GM21717 (cell line): ENCODE results near the gene PAOX.
"Not testable (repeated sequence)": the region's sequence is repeated elsewhere in the genome, so short reads cannot be mapped to it uniquely, and the experiment has no call there.

Experiments
- ATAC-seq: cut with Tn5 transposase; IDR thresholded peaks from one replicate; pipeline ENCODE4 v1.9.1; 2021; ENCODE audit warnings: mild to moderate bottlenecking, moderate library complexity; ENCODE audit not compliant: unreplicated experiment

Gene PAOX

GRCh38 chr10:133403359-133403758 is 24.3 kb downstream of the PAOX start:
- no peak for ATAC-seq

DNA sequence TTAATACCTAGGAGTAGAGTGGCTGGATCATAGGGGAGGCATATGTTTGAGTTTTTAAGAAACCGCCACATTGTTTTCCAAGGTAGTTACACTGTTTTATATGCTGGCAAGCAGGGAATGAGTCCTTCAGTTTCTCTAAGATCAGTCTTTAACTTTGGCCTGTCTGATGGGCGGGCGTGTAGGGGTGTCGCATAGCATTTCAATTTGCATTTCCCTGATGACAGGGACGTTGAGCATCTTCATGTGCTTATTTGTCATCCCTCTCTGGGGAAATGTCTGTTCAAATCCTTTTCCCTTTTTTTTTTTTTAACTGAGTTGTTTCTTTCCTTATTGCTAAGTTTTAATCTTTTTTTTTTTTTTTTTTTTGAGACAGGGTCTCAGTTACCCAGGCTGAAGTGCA is 24.7 kb downstream of the PAOX start:
- no peak for ATAC-seq

DNA sequence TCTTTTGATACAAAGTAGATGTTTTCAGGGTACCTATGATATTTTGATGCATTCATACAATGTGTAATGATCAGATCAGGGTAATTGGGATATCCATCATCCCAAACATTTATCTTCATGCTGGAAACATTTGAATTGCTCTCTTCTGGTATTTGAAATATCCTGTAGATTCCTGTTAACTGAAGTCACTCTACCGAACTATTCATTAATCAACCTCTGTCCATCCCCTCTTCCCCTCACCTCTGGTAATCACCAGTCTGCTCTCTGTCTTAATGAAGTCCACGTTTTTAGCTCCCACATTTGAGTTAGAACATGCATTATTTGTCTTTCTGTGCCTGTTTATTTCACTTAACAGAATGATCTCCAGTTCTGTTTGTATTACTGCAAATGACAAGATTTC is 26.2 kb downstream of the PAOX start:
- ATAC-seq: no peak

GRCh38 chr10:133405844-133406527 is 26.9 kb downstream of the PAOX start:
- no peak for ATAC-seq

GRCh38 chr10:133411523-133412380 is 32.7 kb downstream of the PAOX start:
- no peak for ATAC-seq

DNA sequence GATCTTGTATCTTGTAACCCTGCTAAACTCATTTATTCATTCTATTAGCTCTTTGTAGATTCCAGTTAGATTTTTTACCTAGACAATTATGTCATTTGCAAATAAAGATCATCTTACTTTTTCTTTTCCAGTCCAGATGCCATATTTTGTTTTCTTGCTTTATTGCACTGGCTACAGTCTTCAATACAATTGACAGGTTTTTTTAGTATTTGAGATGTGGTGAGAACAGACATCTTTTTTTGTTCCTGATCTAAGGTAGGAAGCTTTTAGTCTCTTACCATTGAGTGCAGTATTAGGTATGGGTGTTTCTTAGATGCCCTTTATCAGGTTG is 33.3 kb downstream of the PAOX start:
- ATAC-seq: no peak

- not testable (repeated sequence) for ATAC-seq
Measured at GRCh38 chr10:133414401-133414800, 35.3 kb downstream of the PAOX start.

DNA sequence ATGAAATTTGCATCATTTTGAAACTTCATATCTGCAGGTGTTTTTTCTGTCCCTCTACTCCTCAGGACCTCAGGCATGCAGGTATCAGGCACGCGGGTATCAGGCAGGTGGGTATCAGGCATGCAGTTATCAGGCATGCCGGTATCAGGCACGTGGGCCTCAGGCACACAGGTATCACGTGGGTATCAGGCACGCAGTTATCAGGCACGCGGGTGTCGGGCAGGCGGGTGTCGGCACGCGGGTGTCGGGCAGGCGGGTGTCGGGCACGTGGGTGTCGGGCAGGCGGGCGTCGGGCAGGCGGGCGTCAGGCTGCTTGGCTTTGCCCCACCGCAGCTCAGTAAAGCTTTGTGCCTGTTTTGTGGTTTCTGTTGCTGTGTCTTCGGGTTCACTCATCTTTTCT is 36.7 kb downstream of the PAOX start:
- no peak for ATAC-seq

DNA sequence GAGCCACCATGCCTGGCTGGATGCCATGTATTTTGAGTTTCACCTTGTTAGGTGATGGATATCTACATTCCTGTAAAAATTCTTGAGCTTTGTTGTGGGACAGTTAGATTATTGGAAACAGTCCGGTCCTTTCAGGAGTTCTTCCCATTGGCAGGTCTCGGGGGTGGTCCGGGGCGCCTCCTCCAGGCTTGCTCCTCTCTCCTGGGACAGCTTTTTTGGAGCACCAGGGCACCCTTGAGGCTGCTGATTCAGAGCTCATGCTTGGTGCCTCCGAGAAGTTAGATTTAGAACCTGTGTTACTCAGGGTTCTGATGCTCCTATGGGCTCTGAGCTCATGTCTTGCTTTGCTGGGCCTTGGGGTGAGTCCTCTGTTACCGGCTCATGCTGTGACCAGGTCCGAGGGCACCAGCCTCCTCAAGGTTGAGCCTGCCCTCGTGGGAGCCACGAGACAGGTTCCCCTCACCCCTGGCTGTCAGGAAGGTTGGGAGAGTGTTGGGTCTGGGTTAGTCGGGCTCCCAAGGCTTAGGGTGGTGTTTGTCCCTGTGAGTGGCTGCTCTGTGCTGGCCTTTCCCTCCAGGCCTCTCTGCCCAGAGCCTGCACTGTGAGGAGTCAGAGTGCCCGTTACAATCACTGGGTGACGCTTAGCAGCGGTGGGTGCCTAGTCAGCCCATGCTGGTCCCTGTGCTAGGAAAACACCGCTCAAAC is 39.4 kb downstream of the PAOX start:
- ATAC-seq: no peak

DNA sequence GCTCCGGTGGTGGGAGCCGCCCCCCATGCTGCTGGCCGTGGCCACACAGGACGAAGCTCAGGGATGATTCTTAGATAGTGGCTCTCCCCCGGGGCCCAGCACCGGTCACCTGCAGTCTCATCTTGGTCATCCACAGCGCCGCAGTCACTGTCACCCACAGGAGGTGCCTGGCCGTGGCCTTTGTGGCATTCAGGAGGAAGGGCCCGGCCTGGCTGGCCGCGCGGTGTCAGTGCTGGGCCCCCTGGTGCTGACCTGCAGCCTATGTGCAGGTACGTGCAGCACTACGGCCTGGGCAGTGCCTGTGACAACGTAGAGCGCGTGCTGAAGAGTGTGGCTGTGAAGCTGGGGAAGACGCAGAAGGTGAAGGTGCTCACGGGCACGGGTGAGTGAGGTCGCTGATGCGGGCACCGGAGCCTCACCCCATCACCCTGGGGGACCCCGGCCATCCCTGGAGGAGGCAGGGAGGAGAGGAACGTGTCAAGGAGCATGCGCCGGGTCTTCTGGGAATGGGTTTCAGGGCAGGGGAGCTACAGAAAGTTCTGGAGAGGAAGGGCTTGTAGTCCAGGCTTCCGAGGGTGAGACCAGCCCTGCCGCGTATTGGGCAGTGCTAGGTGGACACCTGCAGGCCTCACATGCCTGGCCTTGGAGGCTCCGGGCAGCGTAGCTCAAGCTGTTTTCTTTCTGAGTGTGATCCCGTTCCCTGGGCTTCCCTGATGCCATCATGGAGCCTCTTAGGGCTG is 40.3 kb downstream of the PAOX start:
- no peak for ATAC-seq

DNA sequence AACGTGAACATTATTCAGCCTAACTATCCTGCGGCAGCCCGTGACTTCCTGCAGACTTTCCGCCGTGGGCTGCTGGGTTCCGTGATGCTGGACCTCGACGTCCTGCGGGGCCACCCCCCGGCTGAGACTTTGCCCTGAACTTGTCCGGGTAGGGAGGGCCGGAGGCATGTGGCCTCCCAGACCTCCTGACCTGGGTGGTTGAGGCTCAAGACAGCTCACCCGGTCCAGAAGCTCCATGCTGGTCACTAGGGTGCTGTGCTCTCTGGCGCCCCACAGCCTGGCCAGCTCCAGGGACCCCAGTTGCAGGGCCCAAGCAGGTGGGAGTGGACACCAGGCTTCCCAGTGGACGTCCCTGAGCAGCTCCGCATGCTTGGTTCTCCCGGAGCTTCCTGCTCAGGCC is 41.0 kb downstream of the PAOX start:
- ATAC-seq: no peak

DNA sequence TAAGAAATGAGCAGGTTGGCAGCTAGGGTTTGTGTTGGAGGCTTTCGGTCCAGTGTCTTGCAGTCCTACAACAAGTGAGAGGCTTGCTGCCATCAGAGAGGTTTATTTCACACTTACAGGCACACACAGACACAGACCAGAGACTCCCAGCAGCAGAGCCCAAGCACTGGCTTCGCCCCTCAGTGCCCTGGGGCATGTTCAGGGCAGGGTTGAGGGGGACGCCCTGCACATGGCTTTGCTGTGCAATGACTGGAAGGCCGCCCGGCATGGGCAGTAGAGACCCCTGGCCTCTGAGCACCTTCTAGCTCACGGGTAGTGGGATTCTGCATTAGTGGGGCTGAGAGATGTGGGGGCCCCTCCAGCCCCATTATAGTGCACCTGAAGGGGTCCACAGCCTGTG is 41.5 kb downstream of the PAOX start:
- no peak for ATAC-seq

DNA sequence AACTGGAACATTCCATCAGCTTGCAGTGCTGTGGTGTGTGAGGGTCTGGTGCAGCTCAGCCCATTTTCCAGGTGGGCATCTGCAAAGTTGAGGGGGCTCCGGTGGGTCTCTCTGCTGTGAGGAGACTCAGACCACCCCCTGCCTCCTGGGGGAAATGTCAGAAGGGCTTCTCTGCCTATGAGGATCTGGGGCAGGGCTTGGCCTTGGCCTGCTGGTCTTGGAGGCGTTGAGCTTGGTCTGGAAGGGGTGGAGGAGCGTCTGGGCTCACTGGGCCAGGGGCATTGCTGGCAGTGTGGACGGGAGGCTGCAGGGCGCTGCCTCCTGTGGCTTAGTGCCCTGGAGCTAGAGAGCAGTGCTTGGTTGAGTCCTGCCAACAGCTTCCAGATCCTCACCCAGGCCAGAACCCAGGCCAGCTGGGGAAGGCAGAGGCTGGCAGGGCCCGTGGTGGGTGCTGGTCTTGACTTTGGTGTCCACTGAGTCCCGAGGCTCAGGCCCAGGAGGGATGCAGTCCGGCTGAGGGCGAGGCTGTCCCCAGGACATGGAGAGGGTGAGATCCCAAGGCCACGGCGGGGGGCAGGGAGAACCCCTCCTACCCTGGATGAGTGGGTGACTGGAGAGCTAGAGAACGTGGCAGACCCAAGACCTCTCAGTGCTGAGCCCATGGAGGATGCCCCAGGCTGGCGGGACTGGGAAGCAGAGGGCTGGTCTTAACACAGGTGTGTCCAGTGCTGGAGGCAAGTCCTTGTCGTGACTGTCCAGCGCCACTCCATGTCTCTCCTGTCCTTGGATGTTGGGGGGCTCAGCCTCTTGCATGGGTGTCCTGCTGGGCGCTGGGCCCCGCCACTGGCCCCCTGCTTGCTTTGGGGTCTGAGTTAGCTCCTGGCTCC is 42.5 kb downstream of the PAOX start:
- ATAC-seq: no peak

DNA sequence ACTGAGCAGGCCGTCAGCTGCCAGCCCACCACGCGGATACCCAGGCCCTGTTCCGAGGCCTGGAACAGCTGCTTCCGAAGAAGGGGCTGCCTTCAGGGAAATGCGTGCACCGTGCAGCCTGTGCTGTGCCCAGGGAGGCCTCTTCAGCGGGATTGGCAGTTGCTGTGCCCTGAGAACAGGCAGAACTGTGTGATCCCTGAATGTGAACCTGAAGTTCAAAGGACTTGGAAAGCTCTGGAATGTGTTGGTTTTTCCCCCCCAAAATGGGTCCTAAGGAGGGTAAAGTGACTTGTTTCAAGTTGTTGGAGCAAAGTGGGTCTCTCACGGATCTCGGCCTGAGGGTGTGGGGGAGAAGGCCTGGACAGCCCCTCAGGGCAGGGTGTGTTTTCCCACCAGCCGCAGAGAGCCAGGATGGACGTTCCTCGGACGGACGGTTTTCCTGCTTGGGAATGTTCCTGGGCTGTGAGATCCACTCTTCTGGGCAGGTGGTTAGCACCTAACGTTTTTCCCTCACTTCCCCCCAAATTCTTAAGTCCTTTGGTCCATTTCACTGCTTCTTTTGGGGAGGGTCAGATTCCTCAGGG is 43.3 kb downstream of the PAOX start:
- no peak for ATAC-seq

- no peak for ATAC-seq
Measured at GRCh38 chr10:133422807-133423771, 44.0 kb downstream of the PAOX start.

- ATAC-seq: not testable (repeated sequence)
Measured at GRCh38 chr10:133424102-133424501, 45.0 kb downstream of the PAOX start.

- not testable (repeated sequence) for ATAC-seq
Measured at GRCh38 chr10:133424601-133425000, 45.5 kb downstream of the PAOX start, which contains the start of gene SPRN. SPRN (minus strand) TSS chr10:133424625; CDS start chr10:133423681, 944 bp downstream.

DNA sequence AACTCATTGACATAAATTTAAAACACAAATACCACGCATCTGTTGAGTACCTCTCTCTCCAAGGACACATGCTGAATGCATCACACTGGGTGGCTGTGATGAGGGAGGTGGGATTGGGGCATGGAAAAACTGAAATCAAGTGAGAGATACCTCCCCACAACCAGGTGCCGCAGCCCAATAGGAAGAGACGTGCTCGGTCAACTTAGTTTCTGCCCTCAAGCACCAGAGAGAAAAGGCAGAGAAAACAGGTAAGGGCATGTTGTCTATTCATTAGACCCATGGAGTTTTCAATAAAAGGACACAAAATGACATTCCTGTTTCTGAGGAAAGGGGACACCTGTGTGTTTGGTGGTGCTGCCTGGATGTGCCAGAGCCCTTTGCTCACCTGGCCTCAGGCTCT is 50.5 kb downstream of the PAOX start:
- not testable (repeated sequence) for ATAC-seq
